Measurements from ENCODE around the gene SMC1B. TPM values are rescaled to one million over a fixed set of nuclear protein-coding genes. Genes with fewer than 3 reads are reported as not detected.

SMC1B gene
- total and polyA plus RNA-seq, 2 of the 8 experiments (the other 6 are each of a cell fraction or from before 2014, with no cell fraction given): 0.02 TPM; not detected in 1

GRCh38 chr22:45298934-45299505 is 114.4 kb downstream of the SMC1B start:
- CTCF ChIA-PET (ENCODE audit: partially characterized antibody): interaction anchor here (0.6 to 2.4 kb wide), 6 partner anchors 10 to 279 kb away, joined by 3 to 14 read pairs (median 3); partner anchors contain the start of gene FAM118A
- TF ChIP-seq SP1 (IDR thresholded peaks at IDR 0.05; ENCODE audit: low read depth, low read length) (no peak), CBX8 (IDR thresholded peaks at IDR 0.05; ENCODE audit: borderline replicate concordance, low read depth, low read length) (no peak), CHD1 (IDR thresholded peaks at IDR 0.05; ENCODE audit: low read depth, low read length) (no peak), YY1 (IDR thresholded peaks at IDR 0.05; ENCODE audit: low read depth, low read length) (no peak), GABPA (IDR thresholded peaks at IDR 0.05; ENCODE audit: borderline replicate concordance, insufficient read depth, low read length) (no peak), TBP (IDR thresholded peaks at IDR 0.05; ENCODE audit: low read depth, low read length) (no peak), SIN3A (conservative IDR thresholded peaks at IDR 0.05 in 1 of 2, IDR thresholded peaks at IDR 0.05 in 1 of 2; ENCODE audit: low read depth in 1 of 2, low read length in 2 of 2) (no peak), RXRA (IDR thresholded peaks at IDR 0.05; ENCODE audit: insufficient read depth, low read depth, low read length) (no peak), CBX5 (IDR thresholded peaks at IDR 0.05; ENCODE audit: low read depth, low read length) (no peak), ZNF274 (IDR thresholded peaks at IDR 0.05; ENCODE audit: borderline replicate concordance, extremely low read depth, low read length) (no peak), RFX5 (IDR thresholded peaks at IDR 0.05; ENCODE audit: borderline replicate concordance, low read depth, low read length) (no peak), MAX (IDR thresholded peaks at IDR 0.05) (no peak), TAF1 (IDR thresholded peaks at IDR 0.05; ENCODE audit: low read depth, low read length) (no peak), SP4 (IDR thresholded peaks at IDR 0.05; ENCODE audit: low read length) (no peak)

More at GRCh38 chr22:45298934-45299505, 114.4 kb downstream of the SMC1B start:
- POLR2A ChIA-PET (ENCODE audit: partially characterized antibody): interaction anchor here (1.0 to 2.5 kb wide), 3 partner anchors 9 to 12 kb away, joined by 5 to 13 read pairs (median 7); partner anchors contain the start of gene FAM118A
- no peak overlapping the region for H2BK12ac ChIP-seq (ENCODE audit: low read depth, low read length)
- no peak overlapping the region for H3K9ac ChIP-seq (replicated peaks in 1 of 4; ENCODE audit: extremely low read depth in 1 of 4, low read depth in 3 of 4, low read length in 3 of 4)
- no peak overlapping the region for H3K23ac ChIP-seq (ENCODE audit: insufficient read length)
- H3K56ac ChIP-seq (replicated peaks; ENCODE audit: insufficient read length, low read depth, low read length): no peak overlapping the region
- H3K79me2 ChIP-seq (ENCODE audit: control insufficient read depth in 1 of 2, insufficient read depth in 2 of 2, low read length in 2 of 2): no peaks in the 10 kb centered on the region
- no peaks in the 10 kb centered on the region for H3K9me3 ChIP-seq (ENCODE audit: insufficient read depth in 2 of 2, low read depth in 1 of 2, low read length in 1 of 2)
- no peak overlapping the region for H3K14ac ChIP-seq (ENCODE audit: insufficient read length)
- no peak overlapping the region for H4K91ac ChIP-seq (replicated peaks; ENCODE audit: insufficient read length, low read length)
- no peak overlapping the region for H4K5ac ChIP-seq (ENCODE audit: insufficient read length, low read depth, low read length)
- no peak overlapping the region for H3K4ac ChIP-seq (replicated peaks; ENCODE audit: insufficient read length, low read depth, low read length)
- H4K8ac ChIP-seq (ENCODE audit: extremely low read depth, insufficient read depth, low read length): no peak overlapping the region
- DNase-seq (ENCODE audit: low read depth in 1 of 2, low spot score in 2 of 2) (no peak), FAIRE-seq (no peak)
- peak overlapping the region; percentile 85 for H2AFZ ChIP-seq (ENCODE audit: low read length)
- H2BK20ac ChIP-seq (ENCODE audit: low read length): no peak overlapping the region
- H4K20me1 ChIP-seq (replicated peaks in 1 of 2; ENCODE audit: control insufficient read depth in 1 of 2, insufficient read depth in 2 of 2, low read length in 2 of 2): no peaks in the 10 kb centered on the region
- peaks cover 0 to 10% (median 2%) of the 10 kb centered on the region in 4 experiments; a peak in 2 of 7 replicates for H3K4me1 ChIP-seq (replicated peaks in 1 of 4; ENCODE audit: control insufficient read depth in 3 of 4, insufficient read depth in 4 of 4, low read length in 3 of 4)
- no peaks in the 10 kb centered on the region for H3K36me3 ChIP-seq (ENCODE audit: control insufficient read depth in 2 of 4, insufficient read depth in 4 of 4, low read length in 3 of 4)
- H3K23me2 ChIP-seq (ENCODE audit: low read depth, low read length): no peaks in the 10 kb centered on the region
- no peak overlapping the region for H2AK5ac ChIP-seq (ENCODE audit: low read depth, low read length)
- peak overlapping the region; percentile 55 for H3K18ac ChIP-seq (ENCODE audit: extremely low read depth, low read length)
- peak overlapping the region; percentile 71; the same call in 1 of the 2 replicates for H2BK5ac ChIP-seq (ENCODE audit: low read depth, low read length)
- no peaks in the 10 kb centered on the region; a peak in 1 of 7 replicates for H3K27me3 ChIP-seq (replicated peaks in 1 of 4; ENCODE audit: control insufficient read depth in 3 of 4, extremely low read depth in 1 of 4, insufficient read depth in 3 of 4, low read length in 3 of 4)
- no peak overlapping the region for H3K27ac ChIP-seq (ENCODE audit: low read depth, low read length)
- no peak overlapping the region for H2BK15ac ChIP-seq (ENCODE audit: low read length)
- H3K4me2 ChIP-seq (ENCODE audit: insufficient read depth in 1 of 2, low read depth in 2 of 2, low read length in 2 of 2): no peak overlapping the region
- WGBS, 2 experiments (ENCODE audit: extremely low coverage in 1 of 2, insufficient coverage in 1 of 2, insufficient read length in 1 of 2, insufficient replicate concordance in 2 of 2, low coverage in 1 of 2, low lambda C conversion rate in 2 of 2, missing lambda C conversion rate in 1 of 2): 76% methylated on average over 15 of the region's 15 CpGs; no CpG with 5 or more reads in 1 of the 2 experiments
- H3K79me1 ChIP-seq (ENCODE audit: low read depth, low read length): no peaks in the 10 kb centered on the region
- H2BK120ac ChIP-seq (replicated peaks; ENCODE audit: low read depth, low read length): no peak overlapping the region
- H3K4me3 ChIP-seq (ENCODE audit: extremely low read depth in 1 of 4, insufficient read depth in 2 of 4, low read depth in 3 of 4, low read length in 4 of 4): no peak overlapping the region
